ENCODE data around the gene ZNF516.
A peak's percentile ranks its signal among the peaks of the same experiment; 100 is the strongest.

GRCh38 chr18:76426737-76427305, 68.2 kb downstream of the ZNF516 start:
- TF ChIP-seq CTCF (IDR thresholded peaks at IDR 0.05 in 2 of 3, conservative IDR thresholded peaks at IDR 0.05 in 1 of 3; ENCODE audit: control insufficient read depth in 2 of 3, extremely low read depth in 1 of 3, insufficient read depth in 1 of 3, low read depth in 3 of 3, low read length in 3 of 3) (peak; percentile 44 to 52 (median 52); a peak in 5 of 6 replicates), REST (IDR thresholded peaks at IDR 0.05; ENCODE audit: low read depth, low read length) (no peak)

All from GM12878 (cell line).